Kidney (tissue), 14 donors: Measurements from ENCODE around the gene ZNF32. TPM values are rescaled to one million over a fixed set of nuclear protein-coding genes. Genes with fewer than 3 reads are reported as not detected.
A peak's percentile ranks its signal among the peaks of the same experiment; 100 is the strongest.

Experiments used
- DNase-seq, 5 donors: peaks; one replicate each; pipeline ENCODE4 v3.0.0-alpha.2; 2013 to 2020
- FAIRE-seq: peaks from 2 replicates; lab custom pipeline; 2012; peaks lifted over from hg19 to GRCh38; lab: Jason Lieb, UNC
- H3K27ac ChIP-seq, 2 donors: one replicate each; pipeline ENCODE4 v1.7.0; 2013; ENCODE audit warnings: low read depth in 2 of 2, low read length in 2 of 2, inconsistent platforms in 1 of 2
- H3K27me3 ChIP-seq: one replicate; pipeline ENCODE4 v1.7.1; 2013; ENCODE audit warnings: low read length, inconsistent platforms; ENCODE audit not compliant: control insufficient read depth, insufficient read depth
- H3K36me3 ChIP-seq, 3 donors: one replicate each; pipeline versions ENCODE4 v1.7.0 to v1.7.1; 2013; ENCODE audit warnings: low read length in 3 of 3, control low read depth in 1 of 3, inconsistent platforms in 1 of 3; ENCODE audit not compliant: insufficient read depth in 3 of 3, control insufficient read depth in 2 of 3
- H3K4me1 ChIP-seq, 3 donors: one replicate each; pipeline versions ENCODE4 v1.7.0 to v1.7.1; 2013; ENCODE audit warnings: low read length in 3 of 3, inconsistent platforms in 1 of 3, low read depth in 1 of 3; ENCODE audit not compliant: control insufficient read depth in 2 of 3, insufficient read depth in 2 of 3
- H3K4me3 ChIP-seq, 3 donors: one replicate each; pipeline versions ENCODE4 v1.7.0 to v1.8.1; 2013; ENCODE audit warnings: low read length in 3 of 3, control low read depth in 1 of 3, inconsistent platforms in 1 of 3
- H3K9ac ChIP-seq, 3 donors: one replicate each; pipeline versions ENCODE4 v1.7.0 to v1.7.1; 2013; ENCODE audit warnings: low read length in 3 of 3, control low read depth in 1 of 3, inconsistent platforms in 1 of 3
- H3K9me3 ChIP-seq, 3 donors: one replicate each; pipeline versions ENCODE4 v1.7.0 to v1.7.1; 2013; ENCODE audit warnings: low read length in 3 of 3, control low read depth in 1 of 3, inconsistent platforms in 1 of 3; ENCODE audit not compliant: control insufficient read depth in 2 of 3, insufficient read depth in 1 of 3
- intact Hi-C: fragments of 100-400 bp; cut with DNase I; formaldehyde crosslinking; loops from one replicate; pipeline ENCODE4 v1.11.1; 2022
- polyA plus RNA-seq: library from polyadenylated mRNA; stranded (reverse); fragments of 350-450 nt; fragmentation: Illumina TruSeq; extraction: RNeasy Lipid Tissue Mini Kit (QIAGEN cat#74804); gene quantifications from one replicate; pipeline ENCODE4 v1.2.3, GENCODE V29; 2014; ENCODE audit warnings: low read depth, low replicate concordance; ENCODE audit not compliant: insufficient read depth
- total RNA-seq: library from RNA; stranded (reverse); fragmentation: NEBNext Ultra II Directional; extraction: Animal tissue kit (Norgen Biotek cat#: 25700); gene quantifications from one replicate; pipeline ENCODE4 v1.2.1, GENCODE V29; 2021
- TF ChIP-seq, protein P1 (sequence below): IDR thresholded peaks from 3 replicates; pipeline ENCODE4 v1.5.1; 2012; ENCODE audit warnings: mild to moderate bottlenecking, moderate library complexity, borderline replicate concordance; ENCODE audit not compliant: insufficient read depth; ENCODE audit errors: extremely low read depth
- donor health status: control.
- donor health status: control.
- donor health status: control.
- donor health status: control.
- donor health status: control.
- donor health status: DM: yes; HTN: yes; CAD: no.
- donor health status: Normal renal cell carcinoma (clear cell type).

The ZNF32 gene
- total and polyA plus RNA-seq, 2 donors from 2014 or later, result 35.0 to 73.7 TPM

DNA sequence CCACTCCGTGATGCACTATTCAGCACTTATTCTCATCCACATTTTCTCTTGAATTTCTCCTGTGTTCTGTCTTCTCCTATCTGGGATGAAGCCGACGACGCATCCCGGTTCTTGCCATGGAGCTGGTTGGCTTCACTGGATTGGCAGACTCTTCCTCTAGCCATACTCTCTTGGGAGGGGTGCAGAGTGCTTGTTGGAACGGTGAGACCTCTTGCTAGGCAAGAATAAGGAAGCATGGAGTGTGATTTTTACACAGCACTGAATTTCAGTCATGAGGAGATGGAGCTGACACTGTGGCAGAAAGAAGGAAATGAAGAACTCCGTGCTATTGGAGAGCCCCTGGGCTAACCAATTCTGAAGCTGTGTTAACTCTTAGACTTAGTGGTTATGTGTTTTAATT is 28.2 kb upstream of the ZNF32 start:
- Histone ChIP-seq H3K36me3 (no peaks in the 10 kb centered on the region), H3K4me1 (peaks cover 0 to 2% (median under 1%) of the 10 kb centered on the region in 3 donors), H3K9ac (no peak overlapping the region), H3K4me3 (no peak overlapping the region), H3K27ac (no peak overlapping the region), H3K27me3 (no peaks in the 10 kb centered on the region), H3K9me3 (no peaks in the 10 kb centered on the region)
- intact Hi-C loops, result loop anchor here (10.0 kb wide), 1 partner anchor 1188 kb away; no protein-coding TSS in a partner anchor
- DNase-seq (no peak), FAIRE-seq (no peak)
- TF ChIP-seq, protein P1, sequence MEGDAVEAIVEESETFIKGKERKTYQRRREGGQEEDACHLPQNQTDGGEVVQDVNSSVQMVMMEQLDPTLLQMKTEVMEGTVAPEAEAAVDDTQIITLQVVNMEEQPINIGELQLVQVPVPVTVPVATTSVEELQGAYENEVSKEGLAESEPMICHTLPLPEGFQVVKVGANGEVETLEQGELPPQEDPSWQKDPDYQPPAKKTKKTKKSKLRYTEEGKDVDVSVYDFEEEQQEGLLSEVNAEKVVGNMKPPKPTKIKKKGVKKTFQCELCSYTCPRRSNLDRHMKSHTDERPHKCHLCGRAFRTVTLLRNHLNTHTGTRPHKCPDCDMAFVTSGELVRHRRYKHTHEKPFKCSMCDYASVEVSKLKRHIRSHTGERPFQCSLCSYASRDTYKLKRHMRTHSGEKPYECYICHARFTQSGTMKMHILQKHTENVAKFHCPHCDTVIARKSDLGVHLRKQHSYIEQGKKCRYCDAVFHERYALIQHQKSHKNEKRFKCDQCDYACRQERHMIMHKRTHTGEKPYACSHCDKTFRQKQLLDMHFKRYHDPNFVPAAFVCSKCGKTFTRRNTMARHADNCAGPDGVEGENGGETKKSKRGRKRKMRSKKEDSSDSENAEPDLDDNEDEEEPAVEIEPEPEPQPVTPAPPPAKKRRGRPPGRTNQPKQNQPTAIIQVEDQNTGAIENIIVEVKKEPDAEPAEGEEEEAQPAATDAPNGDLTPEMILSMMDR, result no peak

GRCh38 chr10:43676331-43676730 is 27.6 kb upstream of the ZNF32 start:
- Histone ChIP-seq H3K27ac (no peak overlapping the region), H3K9ac (no peak overlapping the region), H3K4me3 (no peak overlapping the region), H3K36me3 (no peaks in the 10 kb centered on the region), H3K27me3 (no peaks in the 10 kb centered on the region), H3K4me1 (peaks cover 0 to 3% (median 2%) of the 10 kb centered on the region in 3 donors), H3K9me3 (no peaks in the 10 kb centered on the region)
- DNase-seq (peak in 1 of 5 donors; percentile 81), FAIRE-seq (no peak)
- intact Hi-C loops, result loop anchor here (10.0 kb wide), 1 partner anchor 1188 kb away; no protein-coding TSS in a partner anchor
- TF ChIP-seq, protein P1, result no peak

DNA sequence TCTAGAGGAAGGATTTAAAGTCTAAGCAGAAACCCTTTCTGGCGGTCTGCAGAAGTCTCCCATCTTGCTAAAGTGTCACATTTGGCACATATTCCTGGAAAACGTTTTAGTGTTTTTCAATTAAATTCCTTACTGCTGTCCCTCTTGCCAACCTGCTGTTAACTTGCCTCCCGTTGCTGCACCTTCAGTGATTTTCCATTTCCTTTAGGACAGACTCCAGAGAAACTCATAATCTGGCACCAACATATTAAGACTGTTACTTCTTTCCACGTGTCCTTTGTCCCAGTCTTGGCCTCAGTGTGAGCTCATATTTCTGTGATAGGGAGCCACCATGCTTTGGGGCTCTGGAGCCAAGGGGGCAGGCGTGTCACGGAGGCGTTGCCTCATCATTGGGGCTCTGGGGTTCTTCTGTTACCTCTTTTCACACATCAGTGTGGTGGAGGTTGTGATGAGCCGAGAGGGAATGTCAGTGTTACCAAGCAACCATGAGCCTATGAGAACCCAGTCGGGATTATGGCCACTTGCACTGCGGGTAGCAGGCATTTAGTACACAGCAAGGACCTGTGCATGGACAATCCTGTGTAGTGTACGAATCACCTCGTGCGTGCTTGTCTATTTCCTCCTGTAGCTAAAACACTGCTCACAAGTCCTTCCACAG is 26.0 kb upstream of the ZNF32 start:
- H3K4me3 ChIP-seq, result no peak overlapping the region
- TF ChIP-seq, protein P1, result no peak
- DNase-seq (no peak), FAIRE-seq (no peak)
- H3K4me1 ChIP-seq, result peaks cover 0 to 3% (median 2%) of the 10 kb centered on the region in 3 donors
- H3K9ac ChIP-seq, result no peak overlapping the region
- H3K36me3 ChIP-seq, result no peaks in the 10 kb centered on the region
- no peaks in the 10 kb centered on the region for H3K9me3 ChIP-seq
- intact Hi-C loops, result loop anchor here (10.0 kb wide), 1 partner anchor 1190 kb away; no protein-coding TSS in a partner anchor
- H3K27ac ChIP-seq, result no peak overlapping the region
- H3K27me3 ChIP-seq, result no peaks in the 10 kb centered on the region
